Upper lobe of right lung (tissue), 1 donor: ENCODE data around the gene DRAM1. TPM values are rescaled to one million over a fixed set of nuclear protein-coding genes. Genes with fewer than 3 reads are reported as not detected.

Experiments used
- ATAC-seq: fragments of 200-7000 bp; cut with Tn5 transposase; one replicate; pipeline ENCODE4 v1.9.1; 2020; ENCODE audit warnings: mild to moderate bottlenecking, moderate library complexity
- DNase-seq: peaks from one replicate; pipeline ENCODE4 v3.0.0-alpha.2; 2020
- H3K27ac ChIP-seq: fragments of 200-600 bp; one replicate; pipeline ENCODE4 v1.8.0; 2022
- H3K27me3 ChIP-seq: fragments of 200-600 bp; one replicate; pipeline ENCODE4 v1.8.0; 2022; ENCODE audit warnings: mild to moderate bottlenecking
- H3K36me3 ChIP-seq: fragments of 200-600 bp; one replicate; pipeline ENCODE4 v1.8.0; 2022
- H3K4me1 ChIP-seq: fragments of 200-600 bp; one replicate; pipeline ENCODE4 v1.8.0; 2022
- H3K4me3 ChIP-seq: fragments of 200-600 bp; one replicate; pipeline ENCODE4 v1.8.0; 2022; ENCODE audit warnings: mild to moderate bottlenecking
- H3K9me3 ChIP-seq: fragments of 200-600 bp; one replicate; pipeline ENCODE4 v1.8.0; 2022
- intact Hi-C: fragments of 100-400 bp; cut with DNase I; formaldehyde crosslinking; loops from one replicate; pipeline ENCODE4 v1.11.0; 2022
- total RNA-seq: library from RNA; stranded (reverse); fragmentation: NEBNext Ultra II Directional; extraction: Animal tissue kit (Norgen Biotek cat#: 25700); gene quantifications from one replicate; pipeline ENCODE4 v1.2.1, GENCODE V29; 2021
- TF ChIP-seq, protein P1 (sequence below): fragments of 200-600 bp; IDR thresholded peaks from one replicate; pipeline ENCODE4 v1.8.0; 2022; ENCODE audit warnings: antibody characterized with exemption
- donor health status: DM: no; HTN: yes; CAD: no; lungs with severe emphysema.

DRAM1 gene
- total RNA-seq, 1 donor from 2014 or later = 162 TPM

DNA sequence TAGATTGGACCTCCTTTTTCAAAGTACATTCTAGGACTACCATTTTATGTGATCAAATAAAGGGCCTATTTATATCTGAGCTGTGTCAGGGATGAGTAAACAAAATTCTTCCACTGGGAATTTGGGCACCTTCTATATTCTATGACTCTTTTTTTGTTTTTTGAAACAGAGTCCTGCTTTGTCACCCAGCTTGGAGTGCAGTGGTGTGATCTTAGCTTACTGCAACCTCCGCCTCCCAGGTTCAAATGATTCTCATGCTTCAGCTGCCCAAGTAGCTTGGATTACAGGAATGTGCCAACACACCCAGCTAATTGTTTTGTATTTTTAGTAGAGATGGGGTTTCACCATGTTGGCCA, 64.8 kb downstream of the DRAM1 start:
- intact Hi-C loops = no loop called here
- TF ChIP-seq, protein P1, sequence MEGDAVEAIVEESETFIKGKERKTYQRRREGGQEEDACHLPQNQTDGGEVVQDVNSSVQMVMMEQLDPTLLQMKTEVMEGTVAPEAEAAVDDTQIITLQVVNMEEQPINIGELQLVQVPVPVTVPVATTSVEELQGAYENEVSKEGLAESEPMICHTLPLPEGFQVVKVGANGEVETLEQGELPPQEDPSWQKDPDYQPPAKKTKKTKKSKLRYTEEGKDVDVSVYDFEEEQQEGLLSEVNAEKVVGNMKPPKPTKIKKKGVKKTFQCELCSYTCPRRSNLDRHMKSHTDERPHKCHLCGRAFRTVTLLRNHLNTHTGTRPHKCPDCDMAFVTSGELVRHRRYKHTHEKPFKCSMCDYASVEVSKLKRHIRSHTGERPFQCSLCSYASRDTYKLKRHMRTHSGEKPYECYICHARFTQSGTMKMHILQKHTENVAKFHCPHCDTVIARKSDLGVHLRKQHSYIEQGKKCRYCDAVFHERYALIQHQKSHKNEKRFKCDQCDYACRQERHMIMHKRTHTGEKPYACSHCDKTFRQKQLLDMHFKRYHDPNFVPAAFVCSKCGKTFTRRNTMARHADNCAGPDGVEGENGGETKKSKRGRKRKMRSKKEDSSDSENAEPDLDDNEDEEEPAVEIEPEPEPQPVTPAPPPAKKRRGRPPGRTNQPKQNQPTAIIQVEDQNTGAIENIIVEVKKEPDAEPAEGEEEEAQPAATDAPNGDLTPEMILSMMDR = no peak
- DNase-seq (no peak), ATAC-seq (no peak)
- H3K27ac ChIP-seq = no peak overlapping the region
- no peaks in the 10 kb centered on the region for H3K27me3 ChIP-seq
- no peaks in the 10 kb centered on the region for H3K36me3 ChIP-seq
- H3K4me3 ChIP-seq = no peak overlapping the region
- H3K9me3 ChIP-seq = no peaks in the 10 kb centered on the region
- H3K4me1 ChIP-seq = peaks cover 9% of the 10 kb centered on the region

- no peaks in the 10 kb centered on the region for H3K36me3 ChIP-seq
- intact Hi-C loops = no loop called here
- DNase-seq (no peak), ATAC-seq (no peak)
- H3K4me3 ChIP-seq = no peak overlapping the region
- no peaks in the 10 kb centered on the region for H3K27me3 ChIP-seq
- TF ChIP-seq, protein P1 = no peak
- H3K9me3 ChIP-seq = no peaks in the 10 kb centered on the region
- H3K4me1 ChIP-seq = peaks cover 9% of the 10 kb centered on the region
- H3K27ac ChIP-seq = no peak overlapping the region
Measured at GRCh38 chr12:101945369-101946232, 68.2 kb downstream of the DRAM1 start.

- intact Hi-C loops = no loop called here
- ATAC-seq = no peak
- no peak overlapping the region for H3K4me3 ChIP-seq
- H3K36me3 ChIP-seq = no peaks in the 10 kb centered on the region
- TF ChIP-seq, protein P1 = no peak
- peaks cover 5% of the 10 kb centered on the region for H3K4me1 ChIP-seq
- H3K27ac ChIP-seq = no peak overlapping the region
- no peaks in the 10 kb centered on the region for H3K9me3 ChIP-seq
- H3K27me3 ChIP-seq = no peaks in the 10 kb centered on the region
- DNase-seq = no peak
Measured at GRCh38 chr12:101946233-101946611, 68.8 kb downstream of the DRAM1 start.

- Histone ChIP-seq H3K4me3 (no peak overlapping the region), H3K9me3 (no peaks in the 10 kb centered on the region), H3K36me3 (no peaks in the 10 kb centered on the region), H3K4me1 (peaks cover 3% of the 10 kb centered on the region), H3K27ac (no peak overlapping the region), H3K27me3 (no peaks in the 10 kb centered on the region)
- intact Hi-C loops = no loop called here
- TF ChIP-seq, protein P1 = no peak
- ATAC-seq (no peak), DNase-seq (no peak)
Measured at GRCh38 chr12:101947316-101947715, 69.9 kb downstream of the DRAM1 start.

DNA sequence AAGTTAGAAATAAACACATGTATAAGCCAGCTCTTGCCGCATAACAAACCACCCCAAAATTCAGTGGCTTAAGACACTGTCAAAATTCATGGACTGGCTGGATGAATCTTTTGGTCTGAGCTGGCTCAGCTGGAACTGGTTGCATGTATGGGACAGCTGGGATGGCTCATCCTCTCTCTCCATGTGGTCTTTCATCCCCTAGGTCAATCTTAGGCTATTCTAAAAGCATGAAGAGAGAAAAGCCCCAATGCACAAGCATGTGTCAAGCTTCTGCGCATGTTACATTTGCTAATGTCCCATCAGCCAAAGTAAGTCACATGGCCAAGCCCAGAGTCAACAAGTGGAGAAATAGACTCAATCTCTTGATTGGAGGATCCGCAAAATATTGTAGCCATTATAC, 71.0 kb downstream of the DRAM1 start:
- no peak overlapping the region for H3K27ac ChIP-seq
- no peaks in the 10 kb centered on the region for H3K9me3 ChIP-seq
- TF ChIP-seq, protein P1 = no peak
- no peak for ATAC-seq
- no peak for DNase-seq
- H3K27me3 ChIP-seq = no peaks in the 10 kb centered on the region
- peaks cover 3% of the 10 kb centered on the region for H3K4me1 ChIP-seq
- intact Hi-C loops = no loop called here
- no peaks in the 10 kb centered on the region for H3K36me3 ChIP-seq
- H3K4me3 ChIP-seq = no peak overlapping the region
